SK-N-SH (cell line): ENCODE data around the gene PARVA. TPM values are rescaled to one million over a fixed set of nuclear protein-coding genes. Genes with fewer than 3 reads are reported as not detected.

Experiments
- CTCF ChIA-PET: fragments of 300-600, 350-600 bp; formaldehyde crosslinking; extraction: SDS; loops from one replicate; lab custom pipeline; 2021; lab: Yijun Ruan, JAX
- POLR2A ChIA-PET: fragments of 350-600 bp; sonication (Branson Sonifier 250); formaldehyde crosslinking; extraction: SDS; loops from one replicate; lab custom pipeline; 2020; ENCODE audit warnings: antibody characterized with exemption, inconsistent platforms; lab: Yijun Ruan, JAX
- DNase-seq: peaks from one replicate; pipeline ENCODE4 v3.0.0; 2012
- H2AFZ ChIP-seq: fragments of 200-600 bp; sonication (generic); 2 replicates; pipeline ENCODE4 v1.8.1; 2016; ENCODE audit warnings: antibody characterized with exemption, mild to moderate bottlenecking, low read depth
- H3F3A ChIP-seq: fragments of 200-600 bp; sonication (generic); replicated peaks from 2 replicates; pipeline ENCODE3; 2016; ENCODE audit warnings: antibody characterized with exemption, mild to moderate bottlenecking; ENCODE audit not compliant: insufficient read depth
- H3K27ac ChIP-seq, 2 experiments: fragments of 200-500 bp in 1 of 2; fragments of 200-600 bp in 1 of 2; sonication (Bioruptor generic) in 1 of 2; sonication (generic), shearing (Covaris generic) in 1 of 2; 2 replicates each; pipeline versions ENCODE4 v1.5.1 to v1.6.1; 2014 to 2016; ENCODE audit warnings: low read depth in 2 of 2, inconsistent platforms in 1 of 2, low read length in 1 of 2, mild to moderate bottlenecking in 1 of 2, mixed read lengths in 1 of 2
- H3K27me3 ChIP-seq: fragments of 200-600 bp; sonication (generic), shearing (Covaris generic); 2 replicates; pipeline ENCODE4 v1.6.1; 2016; ENCODE audit warnings: mixed run types; ENCODE audit not compliant: insufficient read depth
- H3K36me3 ChIP-seq, 2 experiments: fragments of 200-500 bp in 1 of 2; fragments of 200-600 bp in 1 of 2; sonication (Bioruptor generic) in 1 of 2; sonication (generic) in 1 of 2; replicated peaks in 1 of 2; 2 replicates each; pipeline versions ENCODE3 to v1.5.1; 2014 to 2016; ENCODE audit warnings: low read length in 1 of 2, mild to moderate bottlenecking in 1 of 2; ENCODE audit not compliant: insufficient read depth in 2 of 2, control insufficient read depth in 1 of 2
- H3K4me1 ChIP-seq, 2 experiments: fragments of 200-500 bp in 1 of 2; fragments of 200-600 bp in 1 of 2; sonication (Bioruptor generic) in 1 of 2; sonication (generic), shearing (Covaris generic) in 1 of 2; 2 replicates each; pipeline versions ENCODE4 v1.5.1 to v1.6.1; 2014 to 2016; ENCODE audit warnings: low read depth in 1 of 2, low read length in 1 of 2, mixed run types in 1 of 2; ENCODE audit not compliant: insufficient read depth in 2 of 2, control insufficient read depth in 1 of 2
- H3K4me2 ChIP-seq: fragments of 200-600 bp; sonication (generic), shearing (Covaris generic); 2 replicates; pipeline ENCODE4 v1.6.1; 2017; ENCODE audit warnings: mixed run types
- H3K4me3 ChIP-seq, 2 experiments: fragments of 200-500 bp in 1 of 2; fragments of 200-600 bp in 1 of 2; sonication (Bioruptor generic) in 1 of 2; sonication (generic), shearing (Covaris generic) in 1 of 2; 2 replicates each; pipeline versions ENCODE4 v1.5.1 to v1.8.1; 2014 to 2016; ENCODE audit warnings: low read depth in 2 of 2, inconsistent platforms in 1 of 2, low read length in 1 of 2, mild to moderate bottlenecking in 1 of 2, mixed read lengths in 1 of 2, moderate library complexity in 1 of 2
- H3K79me2 ChIP-seq: fragments of 200-600 bp; sonication (generic); 2 replicates; pipeline ENCODE4 v1.8.1; 2017; ENCODE audit warnings: mild to moderate bottlenecking; ENCODE audit not compliant: insufficient read depth
- H3K9ac ChIP-seq: fragments of 200-600 bp; sonication (generic); 2 replicates; pipeline ENCODE4 v1.6.1; 2017; ENCODE audit warnings: mixed run types
- H3K9me2 ChIP-seq: fragments of 200-600 bp; sonication (generic); 2 replicates; pipeline ENCODE4 v1.6.1; 2017; ENCODE audit warnings: mixed run types
- H3K9me3 ChIP-seq: fragments of 200-600 bp; sonication (generic); 2 replicates; pipeline ENCODE4 v1.6.1; 2017; ENCODE audit warnings: mixed run types, mild to moderate bottlenecking, moderate library complexity
- H4K20me1 ChIP-seq: fragments of 200-600 bp; sonication (generic); 2 replicates; pipeline ENCODE4 v1.6.1; 2017; ENCODE audit warnings: mild to moderate bottlenecking, mixed run types; ENCODE audit not compliant: insufficient read depth
- ELF1 ChIP-seq: IDR thresholded peaks from 2 replicates; pipeline ENCODE4 v1.4.0; 2012
- EP300 ChIP-seq, 2 experiments: IDR thresholded peaks; 2 replicates each; pipeline versions ENCODE4 v1.4.0 to v1.6.1; 2012; ENCODE audit warnings: borderline replicate concordance in 1 of 2, low read depth in 1 of 2, low read length in 1 of 2
- JUND ChIP-seq: IDR thresholded peaks from 2 replicates; pipeline ENCODE4 v1.4.0; 2012
- MAX ChIP-seq: IDR thresholded peaks from 2 replicates; pipeline ENCODE4 v1.4.0; 2012; ENCODE audit warnings: low read depth
- MXI1 ChIP-seq: IDR thresholded peaks from 2 replicates; pipeline ENCODE4 v1.6.1; 2012; ENCODE audit warnings: mild to moderate bottlenecking, low read depth, low read length, improper control_type of control experiment
- NFIC ChIP-seq: IDR thresholded peaks from 2 replicates; pipeline ENCODE4 v1.4.0; 2012; ENCODE audit warnings: borderline replicate concordance
- POLR2AphosphoS5 ChIP-seq: IDR thresholded peaks from 2 replicates; pipeline ENCODE4 v1.6.1; 2012; ENCODE audit warnings: low read depth, low read length
- RAD21 ChIP-seq: IDR thresholded peaks from 2 replicates; pipeline ENCODE4 v1.6.1; 2012; ENCODE audit warnings: mild to moderate bottlenecking, low read length
- REST ChIP-seq: IDR thresholded peaks from 2 replicates; pipeline ENCODE4 v1.6.1; 2012; ENCODE audit warnings: mild to moderate bottlenecking, low read depth, low read length, moderate library complexity
- RFX5 ChIP-seq: IDR thresholded peaks from 2 replicates; pipeline ENCODE4 v1.6.1; 2012; ENCODE audit warnings: mild to moderate bottlenecking, improper control_type of control experiment, low read length
- TEAD4 ChIP-seq: IDR thresholded peaks from 2 replicates; pipeline ENCODE4 v1.4.0; 2012; ENCODE audit warnings: mild to moderate bottlenecking, borderline replicate concordance; ENCODE audit not compliant: insufficient read depth
- YY1 ChIP-seq: IDR thresholded peaks from 2 replicates; pipeline ENCODE4 v1.4.0; 2012; ENCODE audit warnings: low read depth, mild to moderate bottlenecking
- WGBS: methylation state at CpG from one replicate; pipeline ENCODE4 v1.1.6; 2017; ENCODE audit warnings: low lambda C conversion rate; 5-methylcytosine and 5-hydroxymethylcytosine counted together
- polyA plus RNA-seq, 3 experiments: library from polyadenylated mRNA; depleted of rRNA; stranded (reverse); fragments of >200 nt; gene quantifications; 2 replicates each; pipeline ENCODE4 v1.2.3, GENCODE V29; 2012

The PARVA gene
- polyA plus RNA-seq, 1 of the 3 experiments (the other 2 are of a cell fraction): 27.6 TPM

- ChIA-PET POLR2A (no interaction called here), CTCF (interaction anchor here (1.2 kb wide), 1 partner anchor 347 kb away, joined by 3 read pairs; no protein-coding TSS in a partner anchor)
- Histone ChIP-seq H3K36me3 (no peaks in the 10 kb centered on the region), H3K9me2 (no peaks in the 10 kb centered on the region), H4K20me1 (no peaks in the 10 kb centered on the region), H3K27me3 (no peaks in the 10 kb centered on the region), H3K27ac (no peak overlapping the region), H3K9ac (no peak overlapping the region), H3K4me3 (no peak overlapping the region), H2AFZ (no peak overlapping the region), H3F3A (no peaks in the 10 kb centered on the region), H3K9me3 (no peaks in the 10 kb centered on the region), H3K4me1 (no peaks in the 10 kb centered on the region), H3K79me2 (no peaks in the 10 kb centered on the region), H3K4me2 (no peak overlapping the region)
- 79% methylated on average over 4 of the region's 4 CpGs for WGBS
- TF ChIP-seq MXI1: no peak
- TF ChIP-seq NFIC: no peak
- no peak for TF ChIP-seq RAD21
- TF ChIP-seq TEAD4: no peak
- no peak for DNase-seq
Observed at GRCh38 chr11:12567746-12568460, 190.5 kb downstream of the PARVA start.

GRCh38 chr11:12569499-12570425, 192.4 kb downstream of the PARVA start:
- Histone ChIP-seq H3F3A (no peaks in the 10 kb centered on the region), H3K9ac (no peak overlapping the region), H3K4me1 (no peaks in the 10 kb centered on the region; a peak in 1 of 4 replicates), H3K36me3 (no peaks in the 10 kb centered on the region), H3K79me2 (no peaks in the 10 kb centered on the region), H3K4me3 (no peak overlapping the region), H3K27ac (no peak overlapping the region), H2AFZ (no peak overlapping the region), H3K9me2 (no peaks in the 10 kb centered on the region), H4K20me1 (no peaks in the 10 kb centered on the region), H3K27me3 (no peaks in the 10 kb centered on the region)
- WGBS: 77% methylated on average over 1 of the region's 1 CpG
- POLR2A ChIA-PET: no interaction called here
- no peak for TF ChIP-seq YY1
- TF ChIP-seq RFX5: no peak
- TF ChIP-seq ELF1: no peak
- TF ChIP-seq MAX: no peak
- no peak for TF ChIP-seq RAD21
- no peak for TF ChIP-seq EP300 (IDR thresholded peaks at IDR 0.05; ENCODE audit: borderline replicate concordance in 1 of 2, low read depth in 1 of 2, low read length in 1 of 2)
- TF ChIP-seq REST: no peak
- no peak for TF ChIP-seq POLR2AphosphoS5
- no peak for TF ChIP-seq JUND
- TF ChIP-seq, all 33 proteins: peak for 0
- Histone ChIP-seq H3K9me3 (no peaks in the 10 kb centered on the region), H3K4me2 (no peak overlapping the region)
- CTCF ChIA-PET: no interaction called here
- no peak for DNase-seq
